HFFc6 (cell line): ENCODE measurements around the gene MAGI1. TPM values are rescaled to one million over a fixed set of nuclear protein-coding genes. Genes with fewer than 3 reads are reported as not detected.

ENCODE experiments used
- DNase-seq: peaks from one replicate; pipeline ENCODE4 v3.0.0-alpha.2; 2018
- H3K27ac Mint-ChIP-seq: 2 replicates; pipeline ENCODE4 v1.8.0; 2020; ENCODE audit warnings: mild to moderate bottlenecking, mixed read lengths
- H3K27me3 Mint-ChIP-seq: 2 replicates; pipeline ENCODE4 v1.8.0; 2021; ENCODE audit warnings: mild to moderate bottlenecking, moderate library complexity, mixed read lengths; ENCODE audit not compliant: insufficient read depth
- H3K36me3 Mint-ChIP-seq: 2 replicates; pipeline ENCODE4 v1.8.0; 2021; ENCODE audit warnings: low read depth, mixed read lengths
- H3K4me1 Mint-ChIP-seq: 2 replicates; pipeline ENCODE4 v1.8.0; 2020; ENCODE audit warnings: low read depth, mixed read lengths
- H3K4me3 Mint-ChIP-seq: 2 replicates; pipeline ENCODE4 v1.8.0; 2020; ENCODE audit warnings: mild to moderate bottlenecking, moderate library complexity, mixed read lengths
- H3K9me3 Mint-ChIP-seq: 2 replicates; pipeline ENCODE4 v1.8.0; 2020; ENCODE audit warnings: mild to moderate bottlenecking, mixed read lengths
- total RNA-seq, 6 experiments: library from RNA; stranded (reverse); fragmentation: NEBNext Ultra II Directional; extraction: Animal tissue kit (Norgen Biotek cat#: 25700); gene quantifications; 2 replicates in 1 of 6; 3 replicates in 5 of 6; pipeline ENCODE4 v1.2.3, GENCODE V29; 2021
- TF ChIP-seq, protein P1 (sequence below): fragments of 200-600 bp; sonication (generic); IDR thresholded peaks from 2 replicates; pipeline ENCODE4 v1.5.0; 2021; ENCODE audit warnings: antibody characterized with exemption, mild to moderate bottlenecking

MAGI1 gene
- total RNA-seq, 6 experiments from 2014 or later: 21.1 to 30.5 (median 22.4) TPM

GRCh38 chr3:65655061-65655460, 383.7 kb downstream of the MAGI1 start:
- H3K36me3 Mint-ChIP-seq: peaks cover 12% of the 10 kb centered on the region
- DNase-seq: no peak
- peaks cover 3% of the 10 kb centered on the region; the same call in 1 of the 2 replicates for H3K9me3 Mint-ChIP-seq
- TF ChIP-seq, protein P1, sequence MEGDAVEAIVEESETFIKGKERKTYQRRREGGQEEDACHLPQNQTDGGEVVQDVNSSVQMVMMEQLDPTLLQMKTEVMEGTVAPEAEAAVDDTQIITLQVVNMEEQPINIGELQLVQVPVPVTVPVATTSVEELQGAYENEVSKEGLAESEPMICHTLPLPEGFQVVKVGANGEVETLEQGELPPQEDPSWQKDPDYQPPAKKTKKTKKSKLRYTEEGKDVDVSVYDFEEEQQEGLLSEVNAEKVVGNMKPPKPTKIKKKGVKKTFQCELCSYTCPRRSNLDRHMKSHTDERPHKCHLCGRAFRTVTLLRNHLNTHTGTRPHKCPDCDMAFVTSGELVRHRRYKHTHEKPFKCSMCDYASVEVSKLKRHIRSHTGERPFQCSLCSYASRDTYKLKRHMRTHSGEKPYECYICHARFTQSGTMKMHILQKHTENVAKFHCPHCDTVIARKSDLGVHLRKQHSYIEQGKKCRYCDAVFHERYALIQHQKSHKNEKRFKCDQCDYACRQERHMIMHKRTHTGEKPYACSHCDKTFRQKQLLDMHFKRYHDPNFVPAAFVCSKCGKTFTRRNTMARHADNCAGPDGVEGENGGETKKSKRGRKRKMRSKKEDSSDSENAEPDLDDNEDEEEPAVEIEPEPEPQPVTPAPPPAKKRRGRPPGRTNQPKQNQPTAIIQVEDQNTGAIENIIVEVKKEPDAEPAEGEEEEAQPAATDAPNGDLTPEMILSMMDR: no peak
- H3K27me3 Mint-ChIP-seq: peaks cover 2% of the 10 kb centered on the region; the same call in 1 of the 2 replicates
- peaks cover 12% of the 10 kb centered on the region for H3K4me1 Mint-ChIP-seq
- H3K4me3 Mint-ChIP-seq: no peak overlapping the region
- no peak overlapping the region for H3K27ac Mint-ChIP-seq

DNA sequence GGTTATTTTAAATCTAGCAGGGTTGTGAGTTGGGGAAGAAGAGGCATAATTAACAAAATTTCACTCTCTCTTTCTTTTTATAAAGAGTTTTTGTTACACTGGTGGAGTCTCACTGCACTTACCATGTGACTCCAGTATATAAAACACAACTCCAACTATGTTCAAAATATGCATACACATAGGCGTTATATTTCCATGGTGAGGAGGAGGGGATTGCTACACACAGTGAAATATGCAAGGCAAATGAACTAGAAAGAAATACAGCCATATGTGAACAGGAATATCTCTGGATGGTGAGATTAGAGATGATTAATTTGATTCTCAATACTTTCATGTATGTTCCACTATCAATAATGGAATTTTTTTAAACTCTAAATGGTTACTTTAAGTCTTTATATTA, 385.0 kb downstream of the MAGI1 start:
- TF ChIP-seq, protein P1: no peak
- no peak overlapping the region for H3K4me3 Mint-ChIP-seq
- H3K9me3 Mint-ChIP-seq: peaks cover 6% of the 10 kb centered on the region; the same call in 1 of the 2 replicates
- H3K4me1 Mint-ChIP-seq: peaks cover 6% of the 10 kb centered on the region; the same call in 1 of the 2 replicates
- H3K27me3 Mint-ChIP-seq: peaks cover 2% of the 10 kb centered on the region; the same call in 1 of the 2 replicates
- DNase-seq: no peak
- H3K27ac Mint-ChIP-seq: no peak overlapping the region
- H3K36me3 Mint-ChIP-seq: peaks cover 13% of the 10 kb centered on the region

DNA sequence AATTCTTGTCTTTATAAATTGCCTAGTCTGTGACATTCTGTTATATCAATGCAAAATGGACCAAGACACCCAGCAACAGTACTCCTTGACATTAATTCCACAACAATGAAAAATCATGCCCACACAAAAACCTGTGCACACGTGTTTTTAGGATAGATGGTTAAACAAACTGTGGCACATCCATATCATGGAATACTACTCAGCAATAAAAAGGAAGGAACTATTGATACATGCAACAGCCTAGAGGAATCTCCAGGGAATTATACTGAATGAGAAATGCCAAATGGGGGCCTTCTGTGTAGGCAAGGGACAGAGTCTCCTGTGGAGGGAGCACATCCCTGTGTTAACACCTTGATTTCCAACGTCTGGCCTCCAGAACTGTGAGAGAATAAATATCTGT, 388.5 kb downstream of the MAGI1 start:
- no peak overlapping the region for H3K27ac Mint-ChIP-seq
- DNase-seq: no peak
- H3K27me3 Mint-ChIP-seq: peaks cover 2% of the 10 kb centered on the region; the same call in 1 of the 2 replicates
- H3K4me3 Mint-ChIP-seq: no peak overlapping the region
- H3K4me1 Mint-ChIP-seq: peaks cover 6% of the 10 kb centered on the region; the same call in 1 of the 2 replicates
- H3K9me3 Mint-ChIP-seq: peaks cover 35% of the 10 kb centered on the region
- TF ChIP-seq, protein P1: no peak
- H3K36me3 Mint-ChIP-seq: peaks cover 36% of the 10 kb centered on the region

DNA sequence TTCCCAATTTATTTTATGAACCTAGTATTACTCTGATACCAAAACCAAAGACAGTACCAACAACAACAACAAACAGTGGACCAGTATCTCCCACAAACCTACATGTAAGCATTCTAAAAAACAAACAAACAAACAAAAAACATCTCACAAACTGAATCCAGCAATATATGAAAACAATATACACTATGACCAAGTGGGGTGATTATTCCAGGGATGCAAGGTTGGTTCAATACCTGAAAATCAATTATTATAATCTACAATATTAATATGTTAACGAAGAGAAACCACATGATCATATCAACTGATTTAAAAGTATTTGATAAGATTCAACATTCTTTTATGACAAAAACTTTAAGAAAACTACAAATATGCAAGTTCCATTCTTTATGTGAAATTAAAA, 391.3 kb downstream of the MAGI1 start:
- Mint-ChIP-seq H3K27me3 (peaks cover 2% of the 10 kb centered on the region; the same call in 1 of the 2 replicates), H3K27ac (no peak overlapping the region), H3K36me3 (peaks cover 31% of the 10 kb centered on the region), H3K4me3 (no peak overlapping the region), H3K4me1 (peaks cover 7% of the 10 kb centered on the region; the same call in 1 of the 2 replicates), H3K9me3 (peaks cover 38% of the 10 kb centered on the region)
- TF ChIP-seq, protein P1: no peak
- no peak for DNase-seq

DNA sequence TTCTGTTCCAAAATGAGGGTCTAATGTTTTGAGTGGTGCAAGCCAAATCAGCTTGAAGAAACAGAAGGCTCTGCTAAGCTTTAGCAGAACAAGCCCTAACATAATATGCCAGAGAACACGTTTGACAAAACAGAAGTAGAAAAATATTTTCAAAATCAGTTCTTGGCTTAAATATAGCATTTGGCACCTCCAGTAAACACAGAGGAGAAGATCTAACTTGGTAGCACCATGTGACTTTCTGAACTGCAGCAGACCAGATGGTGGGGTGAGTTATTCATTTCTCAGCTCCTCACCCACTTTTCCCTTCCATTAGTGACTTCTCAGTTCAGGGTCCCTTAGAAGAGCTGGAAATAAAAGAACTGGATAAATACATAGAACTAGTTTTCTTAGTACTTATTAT, 395.8 kb downstream of the MAGI1 start:
- H3K27ac Mint-ChIP-seq: no peak overlapping the region
- peaks cover 7% of the 10 kb centered on the region; the same call in 1 of the 2 replicates for H3K4me1 Mint-ChIP-seq
- DNase-seq: no peak
- H3K27me3 Mint-ChIP-seq: no peaks in the 10 kb centered on the region
- H3K36me3 Mint-ChIP-seq: peaks cover 17% of the 10 kb centered on the region
- TF ChIP-seq, protein P1: no peak
- no peak overlapping the region for H3K4me3 Mint-ChIP-seq
- H3K9me3 Mint-ChIP-seq: peaks cover 24% of the 10 kb centered on the region

- H3K27me3 Mint-ChIP-seq: no peaks in the 10 kb centered on the region
- H3K4me3 Mint-ChIP-seq: no peak overlapping the region
- H3K27ac Mint-ChIP-seq: no peak overlapping the region
- TF ChIP-seq, protein P1: no peak
- H3K9me3 Mint-ChIP-seq: peaks cover 13% of the 10 kb centered on the region
- peaks cover 7% of the 10 kb centered on the region; the same call in 1 of the 2 replicates for H3K36me3 Mint-ChIP-seq
- H3K4me1 Mint-ChIP-seq: peaks cover 7% of the 10 kb centered on the region; the same call in 1 of the 2 replicates
- no peak for DNase-seq
Observed at GRCh38 chr3:65641777-65642176, 396.9 kb downstream of the MAGI1 start.
